Stimulated activated CD8-positive, alpha-beta memory T cell treated with anti-CD3 and anti-CD28 coated beads, Interleukin-4, amount 100 ng/mL, for 4 hours (primary cell): Measurements from ENCODE around the gene RHAG.

Experiments used
- DNase-seq, 2 donors: peaks; one replicate each; pipeline ENCODE4 v3.0.0-alpha.2; 2020; ENCODE audit warnings: low read depth in 2 of 2, low spot score in 1 of 2

RHAG gene

GRCh38 chr6:49565261-49565660, 71.4 kb downstream of the RHAG start:
- DNase-seq, result no peak

DNA sequence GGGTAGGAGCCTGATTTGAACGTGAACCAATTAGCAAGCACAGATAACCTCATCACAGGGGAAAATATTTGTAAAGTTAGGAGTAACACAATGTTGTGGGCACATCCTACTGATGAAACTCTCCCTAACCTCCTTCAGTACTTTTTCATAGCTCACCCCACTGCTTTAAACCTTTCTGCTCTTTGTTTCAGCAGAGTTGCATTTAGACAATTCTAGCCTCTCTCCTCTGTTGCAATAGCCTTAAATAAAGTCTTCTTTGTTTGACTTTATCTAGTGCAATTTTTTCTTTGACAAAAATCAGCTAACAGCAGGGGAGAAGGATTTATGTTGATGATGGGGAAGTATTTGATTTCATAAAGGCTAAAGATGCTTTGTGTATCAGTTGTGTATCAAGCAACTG, 72.1 kb downstream of the RHAG start:
- no peak for DNase-seq

DNA sequence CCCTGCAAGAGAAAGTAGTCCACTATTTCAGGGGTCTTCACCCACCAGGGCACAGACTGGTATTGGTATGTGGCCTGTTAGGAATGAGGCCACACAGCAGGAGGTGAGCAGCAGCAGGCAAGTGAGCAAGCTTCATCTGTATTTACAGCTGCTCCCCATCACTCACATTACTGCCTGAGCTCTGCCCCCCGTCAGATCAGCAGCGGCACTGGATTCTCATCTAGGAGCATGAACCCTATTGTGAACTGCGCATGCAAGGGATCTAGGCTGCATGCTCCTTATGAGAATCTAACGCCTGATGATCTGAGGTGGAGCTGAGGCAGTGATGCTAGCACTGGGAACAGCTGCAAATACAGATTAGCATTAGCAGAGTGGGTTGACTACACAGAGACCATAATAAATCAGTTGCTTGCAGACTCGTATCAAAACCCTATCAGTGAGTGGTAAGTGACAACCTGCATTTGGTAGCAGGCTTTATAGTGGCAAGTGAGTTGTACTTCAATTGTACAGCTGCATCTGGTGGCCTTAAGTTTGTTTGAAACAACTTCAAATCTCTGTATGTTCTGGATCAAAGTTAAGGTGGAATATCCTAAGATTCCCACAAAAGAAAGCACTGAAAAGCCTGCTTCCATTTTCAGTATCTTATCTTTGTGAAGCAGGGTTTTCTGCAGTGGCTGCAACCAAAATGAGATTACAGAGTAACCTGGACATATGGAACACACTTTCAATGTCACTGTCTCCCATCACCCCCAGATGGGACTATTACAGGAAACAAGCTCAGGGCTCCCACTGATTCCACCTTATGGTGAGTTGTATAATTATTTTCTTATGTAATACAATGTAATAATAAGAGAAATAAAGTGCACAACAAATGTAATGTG, 73.4 kb downstream of the RHAG start:
- no peak for DNase-seq

DNA sequence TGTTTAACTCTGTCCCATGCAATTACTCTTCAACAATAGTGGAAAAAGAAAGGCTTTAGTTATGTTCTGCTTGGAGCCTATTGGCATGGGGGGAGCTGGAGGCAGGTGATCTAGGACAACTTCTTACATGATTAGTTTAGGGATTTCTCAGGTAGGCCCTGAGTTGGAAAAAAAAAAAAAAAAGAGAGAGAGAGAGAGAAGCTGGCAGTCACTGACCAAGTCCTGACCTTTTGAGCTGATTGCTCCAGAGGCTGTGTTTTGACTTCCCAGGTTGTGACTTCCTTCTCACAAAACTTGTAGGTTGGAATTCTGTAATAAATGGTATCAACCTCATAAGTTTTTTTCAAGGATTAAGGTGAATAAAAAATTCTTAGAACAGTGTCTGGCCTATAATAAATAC, 78.4 kb downstream of the RHAG start:
- no peak for DNase-seq

DNA sequence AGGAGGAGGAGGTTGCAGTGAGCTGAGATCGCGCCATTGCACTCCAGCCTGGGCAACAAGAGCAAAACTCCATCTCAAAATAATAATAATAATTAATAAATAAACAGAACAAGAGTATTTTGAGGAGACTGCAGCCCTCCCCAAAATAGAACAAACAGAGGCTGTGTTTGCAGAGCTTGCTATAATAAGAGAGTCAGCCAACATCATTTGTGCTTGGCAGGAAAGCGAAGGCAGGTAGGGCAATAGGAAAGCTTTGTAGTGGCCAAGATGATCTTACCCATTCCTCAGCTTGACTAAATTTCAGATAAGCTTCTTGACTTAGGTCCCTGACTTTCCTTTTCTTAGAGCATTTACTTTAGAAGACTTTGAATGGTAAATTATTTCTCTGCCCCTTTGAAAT, 79.5 kb downstream of the RHAG start:
- no peak for DNase-seq

DNA sequence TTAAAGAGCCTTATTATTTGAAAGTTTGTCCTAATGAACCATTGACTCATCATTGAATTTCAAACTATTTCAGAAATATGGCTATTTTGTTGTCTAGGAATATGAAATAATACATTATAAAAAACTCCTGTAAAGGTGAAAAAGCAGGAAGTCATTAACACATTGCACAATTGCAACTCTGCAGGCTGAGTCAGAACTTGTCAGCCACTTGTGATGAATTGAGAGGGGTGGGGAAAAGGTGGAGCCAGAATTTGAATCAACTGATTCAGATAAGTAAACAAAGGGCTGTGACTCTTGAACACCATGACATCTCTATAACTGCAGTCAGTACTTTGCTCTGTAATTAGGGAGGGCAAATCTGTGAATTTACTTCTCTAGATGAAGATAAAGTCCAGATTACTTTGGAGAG, 80.2 kb downstream of the RHAG start:
- DNase-seq, result no peak

DNA sequence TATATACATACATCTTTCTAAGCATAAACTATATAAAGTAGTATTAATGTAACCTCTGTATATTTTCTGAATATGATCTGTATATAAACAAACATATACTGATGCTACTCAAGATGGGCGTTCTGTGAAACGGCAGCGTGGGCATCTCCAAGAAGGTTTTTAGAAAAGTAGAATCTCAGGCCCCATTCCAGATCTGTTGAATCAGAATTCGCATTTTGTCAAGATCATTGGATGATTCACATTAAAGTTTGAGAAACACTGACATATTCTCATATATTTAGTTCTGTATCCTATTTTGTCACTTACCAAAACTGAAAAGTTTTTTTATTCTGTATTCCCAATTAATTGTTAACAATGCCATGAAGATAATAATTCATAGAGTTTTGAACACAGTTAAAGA, 80.7 kb downstream of the RHAG start:
- DNase-seq, result no peak
